IPS-18a (cell line): ENCODE data around the gene DCAF6.
"Not testable (repeated sequence)": the region's sequence is repeated elsewhere in the genome, so short reads cannot be mapped to it uniquely, and the experiment has no call there.

Source experiments
- H3K27ac ChIP-seq: one replicate; pipeline ENCODE4 v1.5.1; 2013; ENCODE audit warnings: low read length
- H3K27me3 ChIP-seq: one replicate; pipeline ENCODE4 v1.6.1; 2013; ENCODE audit warnings: mild to moderate bottlenecking, low read length; ENCODE audit not compliant: control insufficient read depth, insufficient read depth
- H3K36me3 ChIP-seq: one replicate; pipeline ENCODE4 v1.6.1; 2013; ENCODE audit warnings: low read depth, low read length; ENCODE audit not compliant: control insufficient read depth
- H3K4me1 ChIP-seq: one replicate; pipeline ENCODE4 v1.6.1; 2013; ENCODE audit warnings: low read depth, low read length; ENCODE audit not compliant: control insufficient read depth
- H3K4me3 ChIP-seq: one replicate; pipeline ENCODE4 v1.5.1; 2013; ENCODE audit warnings: low read length
- H3K9ac ChIP-seq: one replicate; pipeline ENCODE4 v1.6.1; 2013; ENCODE audit warnings: mild to moderate bottlenecking, low read length, moderate library complexity
- H3K9me3 ChIP-seq: one replicate; pipeline ENCODE4 v1.6.1; 2013; ENCODE audit warnings: low read depth, low read length; ENCODE audit not compliant: control insufficient read depth

Gene DCAF6

DNA sequence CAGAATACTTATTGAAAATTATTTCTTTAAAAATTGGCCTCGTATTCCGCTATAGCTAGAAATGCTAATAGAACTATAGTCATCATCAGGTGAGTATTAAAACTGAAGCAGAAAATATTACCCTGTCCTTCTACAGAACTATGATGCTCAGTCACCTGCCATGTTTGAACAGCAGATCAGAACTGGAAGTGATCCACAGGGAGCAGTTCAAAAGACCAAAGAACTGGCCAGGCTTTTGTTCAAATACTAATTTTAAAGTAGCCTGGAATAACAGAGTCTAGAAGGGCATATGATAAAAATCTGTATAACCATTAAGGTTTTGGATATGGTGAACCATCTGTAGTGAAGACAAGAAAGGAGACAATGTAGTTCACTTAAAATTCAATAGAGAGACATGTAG lies 105.9 kb downstream of the DCAF6 start:
- Histone ChIP-seq H3K4me1 (no peaks in the 10 kb centered on the region), H3K27me3 (no peaks in the 10 kb centered on the region), H3K36me3 (peaks cover 22% of the 10 kb centered on the region), H3K9ac (no peak overlapping the region), H3K9me3 (no peaks in the 10 kb centered on the region), H3K27ac (no peak overlapping the region), H3K4me3 (no peak overlapping the region)

DNA sequence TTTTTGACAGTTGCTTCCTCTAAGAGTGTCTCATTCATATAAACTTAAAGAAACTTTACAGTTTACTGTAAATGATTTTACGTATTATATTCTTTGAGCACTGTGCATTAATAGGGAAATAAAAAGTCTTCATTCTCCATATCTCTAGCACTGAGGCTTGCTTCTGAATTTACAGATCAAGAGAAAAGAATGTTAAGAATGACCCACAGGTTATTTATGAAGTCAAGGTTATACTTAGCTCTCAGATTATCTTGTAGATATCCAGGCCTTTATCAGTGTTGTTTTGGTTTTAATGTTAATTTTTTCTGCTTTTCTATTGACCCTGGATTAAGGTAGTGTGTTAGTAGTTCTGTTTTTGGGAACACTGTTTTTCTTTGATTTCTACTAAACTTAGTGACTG lies 108.8 kb downstream of the DCAF6 start:
- H3K27me3 ChIP-seq, result no peaks in the 10 kb centered on the region
- no peak overlapping the region for H3K9ac ChIP-seq
- no peaks in the 10 kb centered on the region for H3K4me1 ChIP-seq
- H3K4me3 ChIP-seq, result no peak overlapping the region
- H3K36me3 ChIP-seq, result peaks cover 22% of the 10 kb centered on the region
- H3K9me3 ChIP-seq, result no peaks in the 10 kb centered on the region
- H3K27ac ChIP-seq, result no peak overlapping the region

DNA sequence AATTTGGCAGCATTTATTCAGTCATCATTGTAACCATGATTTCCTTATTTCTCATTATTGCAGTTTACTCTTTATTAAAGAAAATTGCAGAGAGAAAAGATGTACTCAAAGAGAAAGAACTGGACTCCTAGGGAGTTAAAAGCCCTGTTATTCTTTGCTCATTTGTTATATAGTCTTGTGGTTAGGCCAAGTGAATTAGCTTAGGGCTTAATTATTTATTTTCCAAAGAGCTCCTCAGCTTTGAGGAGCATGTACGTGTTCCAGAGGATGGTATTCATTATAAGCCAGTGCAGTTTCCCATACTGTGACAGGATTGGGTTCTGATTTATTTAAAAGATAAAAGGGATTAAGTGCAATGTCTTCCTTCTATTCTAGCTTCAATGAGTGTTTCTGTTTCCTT lies 113.8 kb downstream of the DCAF6 start:
- H3K9me3 ChIP-seq, result no peaks in the 10 kb centered on the region

GRCh38 chr1:168050880-168051279 lies 114.4 kb downstream of the DCAF6 start:
- Histone ChIP-seq H3K9ac (no peak overlapping the region), H3K27ac (no peak overlapping the region), H3K27me3 (no peaks in the 10 kb centered on the region), H3K4me3 (no peak overlapping the region), H3K4me1 (no peaks in the 10 kb centered on the region), H3K36me3 (peaks cover 7% of the 10 kb centered on the region), H3K9me3 (no peaks in the 10 kb centered on the region)

More for the DNA sequence above, 113.8 kb downstream of the DCAF6 start:
- H3K4me1 ChIP-seq, result no peaks in the 10 kb centered on the region
- no peak overlapping the region for H3K27ac ChIP-seq
- H3K36me3 ChIP-seq, result peaks cover 10% of the 10 kb centered on the region
- H3K27me3 ChIP-seq, result no peaks in the 10 kb centered on the region
- no peak overlapping the region for H3K4me3 ChIP-seq
- no peak overlapping the region for H3K9ac ChIP-seq

DNA sequence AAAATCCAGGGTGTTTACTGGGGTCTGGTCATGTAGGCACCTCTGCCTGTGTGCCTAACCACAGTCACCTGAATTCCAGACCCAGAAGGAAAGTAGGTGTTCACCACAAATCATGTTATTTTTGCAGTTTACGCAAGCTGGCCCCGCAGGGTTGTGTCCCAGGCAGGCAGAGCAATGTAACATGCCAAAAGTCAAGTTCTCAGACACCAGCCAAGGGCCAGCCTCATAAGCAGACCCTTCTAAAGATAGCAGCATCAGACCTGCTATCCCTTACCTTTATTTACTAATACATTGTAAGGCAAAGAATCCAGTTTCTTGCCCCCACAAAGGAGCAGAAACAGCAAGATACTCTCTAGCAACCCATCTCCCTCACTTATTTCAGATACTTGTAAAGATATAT lies 117.2 kb downstream of the DCAF6 start:
- H3K4me1 ChIP-seq, result no peaks in the 10 kb centered on the region
- no peak overlapping the region for H3K9ac ChIP-seq
- no peak overlapping the region for H3K4me3 ChIP-seq
- H3K36me3 ChIP-seq, result peaks cover 4% of the 10 kb centered on the region
- no peaks in the 10 kb centered on the region for H3K9me3 ChIP-seq
- no peak overlapping the region for H3K27ac ChIP-seq
- no peaks in the 10 kb centered on the region for H3K27me3 ChIP-seq

GRCh38 chr1:168054117-168054516 lies 117.6 kb downstream of the DCAF6 start:
- Histone ChIP-seq H3K36me3 (peaks cover 4% of the 10 kb centered on the region), H3K9ac (no peak overlapping the region), H3K9me3 (no peaks in the 10 kb centered on the region), H3K27me3 (no peaks in the 10 kb centered on the region), H3K4me3 (no peak overlapping the region), H3K27ac (no peak overlapping the region), H3K4me1 (no peaks in the 10 kb centered on the region)

GRCh38 chr1:168056152-168056551 lies 119.7 kb downstream of the DCAF6 start:
- not testable (repeated sequence) for H3K27ac ChIP-seq, H3K36me3 ChIP-seq, H3K4me1 ChIP-seq, H3K4me3 ChIP-seq, H3K9ac ChIP-seq, H3K9me3 ChIP-seq, H3K27me3 ChIP-seq

DNA sequence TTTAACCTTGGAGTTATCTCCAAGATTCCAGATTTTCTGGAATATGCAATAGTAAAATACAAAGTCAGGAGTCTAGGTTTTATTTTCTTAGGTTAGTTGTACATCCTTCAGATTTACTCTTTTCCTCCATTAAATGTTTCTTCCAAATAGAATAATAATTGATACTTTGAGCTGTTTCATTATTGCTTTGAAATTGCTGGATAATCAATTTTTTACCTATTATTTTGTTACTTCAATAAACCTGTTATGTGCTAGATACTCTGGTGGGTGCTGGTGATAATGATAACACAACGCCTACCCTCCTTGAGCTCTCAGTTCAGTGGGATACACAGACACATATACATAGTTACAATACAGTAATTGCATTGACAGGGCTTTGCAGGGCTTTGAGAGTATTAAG lies 120.9 kb downstream of the DCAF6 start:
- no peaks in the 10 kb centered on the region for H3K4me1 ChIP-seq
- H3K9me3 ChIP-seq, result no peaks in the 10 kb centered on the region
- no peak overlapping the region for H3K4me3 ChIP-seq
- H3K36me3 ChIP-seq, result no peaks in the 10 kb centered on the region
- H3K27ac ChIP-seq, result no peak overlapping the region
- no peaks in the 10 kb centered on the region for H3K27me3 ChIP-seq
- H3K9ac ChIP-seq, result no peak overlapping the region

DNA sequence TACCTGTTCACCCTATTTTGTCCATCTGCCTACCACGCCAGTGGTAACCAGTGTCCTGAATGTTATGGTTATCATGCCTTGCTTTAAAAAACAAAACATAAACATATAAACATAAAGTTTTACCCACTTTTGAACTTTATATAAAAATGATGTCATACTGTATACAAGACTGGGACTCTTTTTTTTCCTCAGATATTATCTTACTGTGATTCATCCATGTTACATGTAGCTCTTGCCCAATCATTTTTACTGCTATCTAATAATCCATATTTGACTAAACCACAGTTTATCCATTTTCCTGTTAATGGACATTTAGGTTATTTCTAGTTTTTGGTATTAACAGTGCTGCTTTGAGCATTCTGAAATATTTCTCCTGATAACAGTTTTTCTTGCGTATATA lies 121.4 kb downstream of the DCAF6 start:
- H3K36me3 ChIP-seq, result no peaks in the 10 kb centered on the region
- no peak overlapping the region for H3K4me3 ChIP-seq
- no peak overlapping the region for H3K9ac ChIP-seq
- no peak overlapping the region for H3K27ac ChIP-seq
- no peaks in the 10 kb centered on the region for H3K9me3 ChIP-seq
- no peaks in the 10 kb centered on the region for H3K27me3 ChIP-seq
- no peaks in the 10 kb centered on the region for H3K4me1 ChIP-seq

DNA sequence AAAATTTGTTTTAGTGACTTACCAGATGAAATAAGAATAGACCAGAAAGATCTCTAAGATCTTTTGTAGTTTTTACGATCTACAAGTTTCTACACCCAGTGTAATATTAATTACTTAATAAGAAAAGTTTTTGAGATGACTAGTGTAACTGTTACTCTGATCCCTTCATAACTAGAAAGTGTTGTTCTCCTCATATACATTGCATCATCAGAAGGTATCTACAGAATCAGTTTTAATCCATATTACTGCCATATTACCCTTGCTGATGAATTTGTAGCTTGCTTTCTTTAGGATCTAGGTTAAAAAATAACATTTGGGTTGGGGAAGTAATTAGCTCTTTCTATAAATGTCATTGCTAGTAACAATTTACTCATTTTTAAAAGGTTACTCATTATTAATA lies 127.7 kb downstream of the DCAF6 start:
- Histone ChIP-seq H3K36me3 (peaks cover 20% of the 10 kb centered on the region), H3K9me3 (no peaks in the 10 kb centered on the region), H3K27ac (no peak overlapping the region), H3K4me1 (no peaks in the 10 kb centered on the region), H3K9ac (no peak overlapping the region), H3K4me3 (no peak overlapping the region), H3K27me3 (no peaks in the 10 kb centered on the region)

DNA sequence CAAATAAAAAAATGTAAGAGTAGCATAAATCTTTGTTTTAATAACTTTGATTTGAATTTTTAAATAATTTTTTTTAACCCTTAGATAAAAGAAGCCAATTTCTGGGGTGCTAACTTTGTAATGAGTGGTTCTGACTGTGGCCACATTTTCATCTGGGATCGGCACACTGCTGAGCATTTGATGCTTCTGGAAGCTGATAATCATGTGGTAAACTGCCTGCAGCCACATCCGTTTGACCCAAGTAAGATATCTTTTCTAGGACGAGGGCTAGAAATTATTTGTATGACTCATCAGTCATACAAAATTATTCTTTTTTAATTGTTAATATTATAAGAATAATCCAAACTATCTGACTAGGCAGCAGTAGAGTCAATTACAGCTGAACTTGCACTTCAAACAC lies 129.0 kb downstream of the DCAF6 start:
- H3K9me3 ChIP-seq, result no peaks in the 10 kb centered on the region
- H3K36me3 ChIP-seq, result peaks cover 28% of the 10 kb centered on the region
- no peaks in the 10 kb centered on the region for H3K27me3 ChIP-seq
- no peak overlapping the region for H3K27ac ChIP-seq
- no peaks in the 10 kb centered on the region for H3K4me1 ChIP-seq
- no peak overlapping the region for H3K4me3 ChIP-seq
- no peak overlapping the region for H3K9ac ChIP-seq

DNA sequence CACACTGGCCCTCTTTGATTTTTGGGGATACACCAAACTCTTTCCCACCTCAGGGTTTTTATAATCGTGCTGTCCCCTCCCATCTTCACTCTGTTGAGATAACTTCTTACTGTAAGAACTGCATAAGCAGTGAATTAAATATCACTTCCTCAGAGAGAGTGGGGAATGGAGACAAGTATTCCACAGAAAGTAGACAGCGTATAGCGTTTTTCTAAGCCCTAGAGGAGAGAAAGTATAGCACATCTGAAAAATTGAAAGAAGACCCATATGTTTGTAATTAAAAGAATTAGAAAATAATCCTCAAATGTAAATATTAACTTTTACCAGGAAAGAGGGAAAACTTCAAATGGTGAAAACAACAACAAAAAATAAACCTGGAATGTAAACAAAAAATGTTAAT lies 132.9 kb downstream of the DCAF6 start:
- Histone ChIP-seq H3K9ac (no peak overlapping the region), H3K4me3 (no peak overlapping the region), H3K4me1 (no peaks in the 10 kb centered on the region), H3K36me3 (peaks cover 33% of the 10 kb centered on the region), H3K9me3 (no peaks in the 10 kb centered on the region), H3K27ac (no peak overlapping the region), H3K27me3 (no peaks in the 10 kb centered on the region)
